Spleen (tissue), 11 donors: ENCODE data around the gene TMEM61. TPM values are rescaled to one million over a fixed set of nuclear protein-coding genes. Genes with fewer than 3 reads are reported as not detected.
A peak's percentile ranks its signal among the peaks of the same experiment; 100 is the strongest.

Source experiments
- DNase-seq: peaks from one replicate; pipeline ENCODE4 v3.0.0-alpha.2; 2020
- H3K27ac ChIP-seq, 8 donors: fragments of 200-600 bp; sonication (generic) in 7 of 8; 1 replicate in 4 of 8; 2 replicates in 4 of 8; pipeline versions ENCODE4 v1.5.0 to v1.8.0; 2016 to 2021; ENCODE audit warnings: inconsistent platforms in 4 of 8, mild to moderate bottlenecking in 4 of 8, moderate library complexity in 1 of 8
- H3K27me3 ChIP-seq, 7 donors: fragments of 200-600 bp; sonication (generic) in 6 of 7; replicated peaks in 1 of 7; 1 replicate in 4 of 7; 2 replicates in 3 of 7; pipeline versions ENCODE4 v1.5.0 to v1.8.0; 2016 to 2021; ENCODE audit warnings: inconsistent platforms in 3 of 7, mild to moderate bottlenecking in 1 of 7
- H3K36me3 ChIP-seq, 6 donors: fragments of 200-600 bp; sonication (generic) in 5 of 6; 1 replicate in 4 of 6; 2 replicates in 2 of 6; pipeline versions ENCODE4 v1.5.0 to v1.8.0; 2016 to 2021; ENCODE audit warnings: inconsistent platforms in 2 of 6
- H3K4me1 ChIP-seq, 6 donors: fragments of 200-600 bp; sonication (generic) in 5 of 6; 1 replicate in 3 of 6; 2 replicates in 3 of 6; pipeline versions ENCODE4 v1.5.0 to v1.8.0; 2016 to 2021; ENCODE audit warnings: inconsistent platforms in 3 of 6
- H3K4me3 ChIP-seq, 8 donors: fragments of 200-600 bp; sonication (generic) in 7 of 8; 1 replicate in 4 of 8; 2 replicates in 4 of 8; pipeline versions ENCODE4 v1.5.0 to v1.8.0; 2016 to 2021; ENCODE audit warnings: inconsistent platforms in 4 of 8, mild to moderate bottlenecking in 4 of 8, moderate library complexity in 2 of 8
- H3K9me3 ChIP-seq, 8 donors: fragments of 200-600 bp; sonication (generic) in 7 of 8; 1 replicate in 4 of 8; 2 replicates in 4 of 8; pipeline versions ENCODE4 v1.5.0 to v1.8.0; 2016 to 2021; ENCODE audit warnings: inconsistent platforms in 4 of 8
- POLR2A ChIP-seq, 3 donors: fragments of 450-650 bp; IDR thresholded peaks; one replicate each; pipeline ENCODE4 v1.5.1; 2017; ENCODE audit warnings: antibody characterized with exemption in 3 of 3, mild to moderate bottlenecking in 1 of 3
- POLR2AphosphoS5 ChIP-seq, 3 donors: sonication (generic); formaldehyde crosslinking; IDR thresholded peaks; one replicate each; pipeline ENCODE4 v1.5.1; 2017; ENCODE audit warnings: antibody characterized with exemption in 3 of 3
- WGBS, 5 donors: extraction: QIAGEN DNeasy Blood & Tissue Kit in 3 of 5; methylation state at CpG; one replicate each; pipeline versions ENCODE4 v1.1.5 to v1.1.7; 2013 to 2018; 5-methylcytosine and 5-hydroxymethylcytosine counted together
- intact Hi-C: fragments of 100-400 bp; cut with DNase I; formaldehyde crosslinking; loops from one replicate; pipeline ENCODE4 v1.15.0; 2023; ENCODE audit warnings: low total_unique reads
- polyA plus RNA-seq, 3 donors: library from polyadenylated mRNA; stranded (reverse); fragments of 200-250 nt; gene quantifications; one replicate each; pipeline ENCODE4 v1.2.1, GENCODE V29; 2013
- total RNA-seq, 7 donors: library from RNA; depleted of rRNA in 3 of 7; stranded (reverse); fragments of >200 nt in 3 of 7; fragmentation: NEBNext Ultra II Directional in 4 of 7; extraction: Animal tissue kit (Norgen Biotek cat#: 25700) in 4 of 7; gene quantifications; one replicate each; pipeline versions ENCODE4 v1.1.0 to v1.2.1, GENCODE V29; 2016 to 2021
- TF ChIP-seq, protein P1 (sequence below), 11 experiments: fragments of 200-600 bp in 7 of 11; fragments of 450-650 bp in 4 of 11; sonication (generic) in 4 of 11; IDR thresholded peaks in 8 of 11; conservative IDR thresholded peaks in 3 of 11; 1 replicate in 7 of 11; 2 replicates in 4 of 11; pipeline versions ENCODE4 v1.4.0 to v1.8.0; 2016 to 2021; ENCODE audit warnings: antibody characterized with exemption in 11 of 11, inconsistent platforms in 4 of 11, mild to moderate bottlenecking in 1 of 11
- donor health status: healthy with polysubstance abuse.
- donor health status: DM: no; HTN: no; CAD: no; lungs with moderate emphysema.
- donor health status: DM: no; HTN: no; CAD: no.
- donor health status: Bipolar disorder and iron deficiency.
- donor health status: healthy.
- donor health status: DM: no; HTN: no; CAD: no.
- donor health status: DM: yes; HTN: yes; CAD: no.

The TMEM61 gene
- total and polyA plus RNA-seq, 10 donors, result 0.19 to 2.1 (median 0.76) TPM; not detected in 5

DNA sequence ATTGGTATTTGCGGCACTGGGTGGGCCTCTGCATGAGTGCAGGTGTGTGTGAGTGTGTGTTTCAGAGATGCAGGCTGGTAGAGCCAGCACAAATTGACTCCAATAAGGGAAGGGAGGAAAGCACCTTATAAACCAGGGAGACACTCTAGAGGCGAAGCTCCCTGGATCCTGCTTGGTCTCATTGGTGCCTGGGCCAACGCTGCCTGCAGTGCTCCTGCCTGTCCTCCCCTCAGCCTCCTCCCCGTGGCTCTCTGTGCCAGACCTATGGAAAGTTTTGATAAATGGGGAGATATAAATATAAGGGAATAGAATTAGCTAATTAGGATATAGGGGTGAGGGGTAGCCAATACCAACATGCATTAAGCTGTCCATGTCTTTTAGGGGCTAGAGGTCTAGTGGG is 20.9 kb downstream of the TMEM61 start:
- WGBS, 5 donors, result 86 to 94% (median 89%) methylated on average over 4 of the region's 4 CpGs
- Histone ChIP-seq H3K27ac (no peak overlapping the region), H3K36me3 (no peaks in the 10 kb centered on the region), H3K27me3 (peaks cover 0 to 52% (median 15%) of the 10 kb centered on the region in 7 donors), H3K4me3 (no peak overlapping the region), H3K9me3 (no peaks in the 10 kb centered on the region), H3K4me1 (peaks cover 5 to 12% (median 9%) of the 10 kb centered on the region in 6 donors)
- intact Hi-C loops, result no loop called here
- TF ChIP-seq POLR2A (IDR thresholded peaks at IDR 0.05) (no peak), POLR2AphosphoS5 (IDR thresholded peaks at IDR 0.05) (no peak)
- TF ChIP-seq, protein P1, sequence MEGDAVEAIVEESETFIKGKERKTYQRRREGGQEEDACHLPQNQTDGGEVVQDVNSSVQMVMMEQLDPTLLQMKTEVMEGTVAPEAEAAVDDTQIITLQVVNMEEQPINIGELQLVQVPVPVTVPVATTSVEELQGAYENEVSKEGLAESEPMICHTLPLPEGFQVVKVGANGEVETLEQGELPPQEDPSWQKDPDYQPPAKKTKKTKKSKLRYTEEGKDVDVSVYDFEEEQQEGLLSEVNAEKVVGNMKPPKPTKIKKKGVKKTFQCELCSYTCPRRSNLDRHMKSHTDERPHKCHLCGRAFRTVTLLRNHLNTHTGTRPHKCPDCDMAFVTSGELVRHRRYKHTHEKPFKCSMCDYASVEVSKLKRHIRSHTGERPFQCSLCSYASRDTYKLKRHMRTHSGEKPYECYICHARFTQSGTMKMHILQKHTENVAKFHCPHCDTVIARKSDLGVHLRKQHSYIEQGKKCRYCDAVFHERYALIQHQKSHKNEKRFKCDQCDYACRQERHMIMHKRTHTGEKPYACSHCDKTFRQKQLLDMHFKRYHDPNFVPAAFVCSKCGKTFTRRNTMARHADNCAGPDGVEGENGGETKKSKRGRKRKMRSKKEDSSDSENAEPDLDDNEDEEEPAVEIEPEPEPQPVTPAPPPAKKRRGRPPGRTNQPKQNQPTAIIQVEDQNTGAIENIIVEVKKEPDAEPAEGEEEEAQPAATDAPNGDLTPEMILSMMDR (IDR thresholded peaks at IDR 0.05 in 8 of 11, conservative IDR thresholded peaks at IDR 0.05 in 3 of 11), result no peak
- no peak for DNase-seq

GRCh38 chr1:55002686-55003085 is 22.3 kb downstream of the TMEM61 start:
- no peak overlapping the region for H3K4me3 ChIP-seq
- H3K27me3 ChIP-seq, result peaks cover 0 to 38% (median 4%) of the 10 kb centered on the region in 7 donors
- H3K9me3 ChIP-seq, result no peaks in the 10 kb centered on the region
- H3K36me3 ChIP-seq, result no peaks in the 10 kb centered on the region
- no peak for DNase-seq
- no peak overlapping the region for H3K27ac ChIP-seq
- intact Hi-C loops, result no loop called here
- 31 to 58% (median 54%) methylated on average over 2 of the region's 2 CpGs for WGBS, 5 donors
- H3K4me1 ChIP-seq, result no peaks in the 10 kb centered on the region
- TF ChIP-seq, protein P1 (IDR thresholded peaks at IDR 0.05 in 8 of 11, conservative IDR thresholded peaks at IDR 0.05 in 3 of 11), result no peak
- no peak for TF ChIP-seq POLR2A (IDR thresholded peaks at IDR 0.05)
- TF ChIP-seq POLR2AphosphoS5 (IDR thresholded peaks at IDR 0.05), result no peak

- intact Hi-C loops, result no loop called here
- peak; percentile 65 for DNase-seq
- TF ChIP-seq, protein P1 (IDR thresholded peaks at IDR 0.05 in 8 of 11, conservative IDR thresholded peaks at IDR 0.05 in 3 of 11), result no peak
- TF ChIP-seq POLR2AphosphoS5 (IDR thresholded peaks at IDR 0.05) (no peak), POLR2A (IDR thresholded peaks at IDR 0.05) (no peak)
- no peak overlapping the region for H3K4me3 ChIP-seq
- WGBS, 5 donors, result 84 to 92% (median 86%) methylated on average over 9 to 10 of the region's 10 CpGs
- H3K9me3 ChIP-seq, result no peaks in the 10 kb centered on the region
- no peaks in the 10 kb centered on the region for H3K4me1 ChIP-seq
- peaks cover 0 to 11% (median 0%) of the 10 kb centered on the region in 7 donors for H3K27me3 ChIP-seq
- H3K27ac ChIP-seq, result no peak overlapping the region
- no peaks in the 10 kb centered on the region for H3K36me3 ChIP-seq
Measured at GRCh38 chr1:55005351-55006140, 25.1 kb downstream of the TMEM61 start.

GRCh38 chr1:55006931-55007330 is 26.5 kb downstream of the TMEM61 start:
- peak; percentile 44 for DNase-seq
- H3K27me3 ChIP-seq, result peaks cover 0 to under 1% (median 0%) of the 10 kb centered on the region in 7 donors

More at GRCh38 chr1:55006931-55007330, 26.5 kb downstream of the TMEM61 start:
- H3K27ac ChIP-seq, result no peak overlapping the region
- H3K4me3 ChIP-seq, result no peak overlapping the region
- H3K36me3 ChIP-seq, result no peaks in the 10 kb centered on the region
- intact Hi-C loops, result no loop called here
- WGBS, 5 donors, result 89 to 95% (median 90%) methylated on average over 11 to 12 of the region's 12 CpGs
- no peaks in the 10 kb centered on the region for H3K9me3 ChIP-seq
- TF ChIP-seq, protein P1 (IDR thresholded peaks at IDR 0.05 in 8 of 11, conservative IDR thresholded peaks at IDR 0.05 in 3 of 11), result no peak
- TF ChIP-seq POLR2A (IDR thresholded peaks at IDR 0.05) (no peak), POLR2AphosphoS5 (IDR thresholded peaks at IDR 0.05) (no peak)
- no peaks in the 10 kb centered on the region for H3K4me1 ChIP-seq
